Measurements from ENCODE around the gene SH3GL1.

The SH3GL1 gene

DNA sequence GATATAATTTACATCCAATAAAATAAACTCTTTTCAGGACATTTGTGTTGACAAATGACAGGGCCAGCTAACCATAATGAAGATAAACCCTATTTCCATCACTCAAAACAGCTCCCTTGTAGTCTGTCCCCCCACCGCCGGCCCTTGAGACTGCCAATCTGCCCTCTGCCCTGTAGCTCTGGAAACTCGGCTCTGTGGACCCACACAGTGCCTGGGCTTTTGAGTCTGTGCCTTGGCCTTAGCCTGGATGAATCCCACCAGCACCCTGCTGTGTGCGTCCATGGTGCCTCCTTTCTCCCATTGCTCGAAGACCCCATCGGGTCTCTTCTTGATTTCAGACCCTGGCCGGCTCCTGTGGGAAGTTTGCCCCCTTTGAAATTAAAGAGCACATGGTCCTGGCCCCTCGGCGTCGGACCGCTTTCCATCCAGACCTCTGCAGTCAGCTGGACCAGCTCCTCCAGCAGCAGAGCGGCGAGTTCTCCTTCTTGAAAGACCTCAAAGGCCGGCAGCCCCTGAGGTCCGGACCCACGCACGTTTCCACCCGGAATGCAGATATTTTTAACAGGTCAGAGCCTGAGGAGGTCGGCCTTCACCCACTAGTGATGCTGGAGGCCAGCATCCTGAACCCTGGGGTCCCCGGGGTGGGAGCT is 28.1 kb upstream of the SH3GL1 start:
- Histone ChIP-seq H3K9me3 (ENCODE audit: low read length) (no peaks in the 10 kb centered on the region), H3F3A (ENCODE audit: insufficient read depth, low read length) (no peaks in the 10 kb centered on the region), H3K27ac (ENCODE audit: low read depth, low read length, poor library complexity, severe bottlenecking) (no peak overlapping the region), H3K36me3 (ENCODE audit: insufficient read depth, low read length) (peaks cover 79% of the 10 kb centered on the region), H3K9ac (ENCODE audit: low read length) (no peak overlapping the region), H4K20me1 (ENCODE audit: insufficient read depth, low read length) (no peaks in the 10 kb centered on the region), H3K79me2 (ENCODE audit: insufficient read depth, low read length) (no peaks in the 10 kb centered on the region), H3K4me1 (ENCODE audit: insufficient read depth, low read length, severe bottlenecking) (peaks cover 9% of the 10 kb centered on the region), H3K4me3 (ENCODE audit: low read depth, low read length, poor library complexity, severe bottlenecking) (no peak overlapping the region), H3K9me2 (ENCODE audit: low read depth, low read length) (no peaks in the 10 kb centered on the region), H2AFZ (ENCODE audit: low read length) (no peak overlapping the region), H3K4me2 (ENCODE audit: low read length) (no peak overlapping the region), H3K27me3 (ENCODE audit: insufficient read depth, low read length) (no peaks in the 10 kb centered on the region)
- TF ChIP-seq CTCF (IDR thresholded peaks at IDR 0.05; ENCODE audit: low read length) (no peak), EZH2 (IDR thresholded peaks at IDR 0.05; ENCODE audit: borderline replicate concordance, low read length) (no peak)

DNA sequence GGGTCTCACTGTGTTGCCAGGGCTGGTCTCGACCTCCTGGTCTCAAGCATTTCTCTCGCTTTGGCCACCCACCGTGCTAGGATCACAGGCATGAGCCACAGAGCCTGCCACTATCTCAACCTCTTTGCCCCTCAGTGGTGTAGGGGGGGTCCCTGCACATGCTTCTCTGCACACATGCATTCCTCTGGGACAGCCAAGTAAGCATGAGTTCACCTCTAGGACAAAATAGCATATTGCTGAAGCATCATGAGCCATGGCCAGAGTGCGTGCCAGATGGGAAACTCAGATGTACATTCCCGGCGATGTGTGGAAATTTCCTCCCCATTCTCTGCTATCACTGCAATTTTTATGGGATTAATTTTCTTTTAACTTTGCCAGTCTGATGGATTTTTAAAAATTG is 25.2 kb upstream of the SH3GL1 start:
- no peak overlapping the region for H3K9ac ChIP-seq (ENCODE audit: low read length)
- TF ChIP-seq CTCF (IDR thresholded peaks at IDR 0.05; ENCODE audit: low read length) (no peak), EZH2 (IDR thresholded peaks at IDR 0.05; ENCODE audit: borderline replicate concordance, low read length) (no peak)
- H3F3A ChIP-seq (ENCODE audit: insufficient read depth, low read length): no peaks in the 10 kb centered on the region
- no peaks in the 10 kb centered on the region for H3K9me3 ChIP-seq (ENCODE audit: low read length)
- H3K36me3 ChIP-seq (ENCODE audit: insufficient read depth, low read length): peaks cover 76% of the 10 kb centered on the region
- no peak overlapping the region for H2AFZ ChIP-seq (ENCODE audit: low read length)
- no peak overlapping the region for H3K4me3 ChIP-seq (ENCODE audit: low read depth, low read length, poor library complexity, severe bottlenecking)
- H3K4me1 ChIP-seq (ENCODE audit: insufficient read depth, low read length, severe bottlenecking): no peaks in the 10 kb centered on the region
- H4K20me1 ChIP-seq (ENCODE audit: insufficient read depth, low read length): no peaks in the 10 kb centered on the region
- H3K9me2 ChIP-seq (ENCODE audit: low read depth, low read length): no peaks in the 10 kb centered on the region
- H3K27ac ChIP-seq (ENCODE audit: low read depth, low read length, poor library complexity, severe bottlenecking): no peak overlapping the region
- no peak overlapping the region for H3K4me2 ChIP-seq (ENCODE audit: low read length)
- no peaks in the 10 kb centered on the region for H3K27me3 ChIP-seq (ENCODE audit: insufficient read depth, low read length)
- H3K79me2 ChIP-seq (ENCODE audit: insufficient read depth, low read length): no peaks in the 10 kb centered on the region

- TF ChIP-seq EZH2 (IDR thresholded peaks at IDR 0.05; ENCODE audit: borderline replicate concordance, low read length): no peak
- TF ChIP-seq CTCF (IDR thresholded peaks at IDR 0.05; ENCODE audit: low read length): no peak
- H3K4me2 ChIP-seq (ENCODE audit: low read length): no peak overlapping the region
- H3K9ac ChIP-seq (ENCODE audit: low read length): no peak overlapping the region
- no peak overlapping the region for H2AFZ ChIP-seq (ENCODE audit: low read length)
- H3K36me3 ChIP-seq (ENCODE audit: insufficient read depth, low read length): peaks cover 67% of the 10 kb centered on the region
- H3K4me1 ChIP-seq (ENCODE audit: insufficient read depth, low read length, severe bottlenecking): no peaks in the 10 kb centered on the region
- H4K20me1 ChIP-seq (ENCODE audit: insufficient read depth, low read length): no peaks in the 10 kb centered on the region
- H3K27ac ChIP-seq (ENCODE audit: low read depth, low read length, poor library complexity, severe bottlenecking): no peak overlapping the region
- no peaks in the 10 kb centered on the region for H3K9me2 ChIP-seq (ENCODE audit: low read depth, low read length)
- no peaks in the 10 kb centered on the region for H3K79me2 ChIP-seq (ENCODE audit: insufficient read depth, low read length)
- H3F3A ChIP-seq (ENCODE audit: insufficient read depth, low read length): no peaks in the 10 kb centered on the region
- H3K27me3 ChIP-seq (ENCODE audit: insufficient read depth, low read length): no peaks in the 10 kb centered on the region
- no peaks in the 10 kb centered on the region for H3K9me3 ChIP-seq (ENCODE audit: low read length)
- no peak overlapping the region for H3K4me3 ChIP-seq (ENCODE audit: low read depth, low read length, poor library complexity, severe bottlenecking)
Observed at GRCh38 chr19:4423416-4424126, 23.2 kb upstream of the SH3GL1 start.
